AG08395 (cell line): Measurements from ENCODE around the gene PSMD9.
A peak's percentile ranks its signal among the peaks of the same experiment; 100 is the strongest.
"Not testable (repeated sequence)": the region's sequence is repeated elsewhere in the genome, so short reads cannot be mapped to it uniquely, and the experiment has no call there.

Experiments
- DNase-seq: peaks from one replicate; pipeline ENCODE4 v3.0.0; 2012; ENCODE audit warnings: mixed read lengths, low spot score

PSMD9 gene

GRCh38 chr12:121888478-121889273 lies at the start of gene PSMD9:
PSMD9 (plus strand) TSS chr12:121888790; CDS start chr12:121888857, 67 bp downstream.
- peak; percentile 98 for DNase-seq

- peak; percentile 100 for DNase-seq
Measured at GRCh38 chr12:121839106-121839992, 49.2 kb upstream of the PSMD9 start.

GRCh38 chr12:121839993-121840761 lies 48.4 kb upstream of the PSMD9 start:
- DNase-seq, result no peak

GRCh38 chr12:121843236-121843982 lies 45.2 kb upstream of the PSMD9 start:
- no peak for DNase-seq

- no peak for DNase-seq
Measured at GRCh38 chr12:121845701-121846100, 42.9 kb upstream of the PSMD9 start.

- DNase-seq, result no peak
Measured at GRCh38 chr12:121849211-121849610, 39.4 kb upstream of the PSMD9 start.

GRCh38 chr12:121849665-121850064 lies 38.9 kb upstream of the PSMD9 start:
- DNase-seq, result no peak

- not testable (repeated sequence) for DNase-seq
Measured at GRCh38 chr12:121852392-121852791, 36.2 kb upstream of the PSMD9 start.

- DNase-seq, result no peak
Measured at GRCh38 chr12:121857322-121858246, 31.0 kb upstream of the PSMD9 start.

GRCh38 chr12:121858318-121858661 lies 30.3 kb upstream of the PSMD9 start:
- no peak for DNase-seq

GRCh38 chr12:121858662-121859572 lies 29.7 kb upstream of the PSMD9 start, which contains the start of gene HPD:
HPD (minus strand) TSS chr12:121858859; CDS start chr12:121858823, 36 bp downstream.
- peak; percentile 88 for DNase-seq

- no peak for DNase-seq
Measured at GRCh38 chr12:121860257-121860656, 28.3 kb upstream of the PSMD9 start.

- not testable (repeated sequence) for DNase-seq
Measured at GRCh38 chr12:121860699-121861098, 27.9 kb upstream of the PSMD9 start.

- DNase-seq, result no peak
Measured at GRCh38 chr12:121861636-121862254, 26.8 kb upstream of the PSMD9 start.

- DNase-seq, result no peak
Measured at GRCh38 chr12:121866331-121866730, 22.3 kb upstream of the PSMD9 start.

GRCh38 chr12:121869229-121869628 lies 19.4 kb upstream of the PSMD9 start:
- DNase-seq, result not testable (repeated sequence)

- DNase-seq, result no peak
Measured at GRCh38 chr12:121871467-121871866, 17.1 kb upstream of the PSMD9 start.

GRCh38 chr12:121872546-121873215 lies 15.9 kb upstream of the PSMD9 start:
- peak; percentile 85 for DNase-seq
